ENCODE measurements around the gene RPGRIP1L.

Gene RPGRIP1L

GRCh38 chr16:53703590-53704444 is at the start of gene RPGRIP1L, which contains the start of gene FTO:
Gene RPGRIP1L, minus strand, starts transcription at chr16:53703859. Its CDS starts 3,136 bp downstream, at chr16:53700723.
Gene FTO, plus strand, starts transcription at chr16:53704156.
- no peak for TF ChIP-seq GATA3 (IDR thresholded peaks at IDR 0.05; ENCODE audit: low read depth, low read length)
- TF ChIP-seq GATA2 (IDR thresholded peaks at IDR 0.05; ENCODE audit: low read depth, low read length) = no peak

- TF ChIP-seq GATA3 (IDR thresholded peaks at IDR 0.05; ENCODE audit: low read depth, low read length) = no peak
- no peak for TF ChIP-seq GATA2 (IDR thresholded peaks at IDR 0.05; ENCODE audit: low read depth, low read length)
Observed at GRCh38 chr16:53753431-53753830, 49.8 kb upstream of the RPGRIP1L start.

GRCh38 chr16:53752560-53752959 is 48.9 kb upstream of the RPGRIP1L start:
- TF ChIP-seq GATA3 (IDR thresholded peaks at IDR 0.05; ENCODE audit: low read depth, low read length) (no peak), GATA2 (IDR thresholded peaks at IDR 0.05; ENCODE audit: low read depth, low read length) (no peak)

- TF ChIP-seq GATA2 (IDR thresholded peaks at IDR 0.05; ENCODE audit: low read depth, low read length) (no peak), GATA3 (IDR thresholded peaks at IDR 0.05; ENCODE audit: low read depth, low read length) (no peak)
Observed at GRCh38 chr16:53745753-53746266, 42.2 kb upstream of the RPGRIP1L start.

- no peak for TF ChIP-seq GATA3 (IDR thresholded peaks at IDR 0.05; ENCODE audit: low read depth, low read length)
- TF ChIP-seq GATA2 (IDR thresholded peaks at IDR 0.05; ENCODE audit: low read depth, low read length) = no peak
Observed at GRCh38 chr16:53745086-53745485, 41.4 kb upstream of the RPGRIP1L start.

- TF ChIP-seq GATA2 (IDR thresholded peaks at IDR 0.05; ENCODE audit: low read depth, low read length) (no peak), GATA3 (IDR thresholded peaks at IDR 0.05; ENCODE audit: low read depth, low read length) (no peak)
Observed at GRCh38 chr16:53744449-53744848, 40.8 kb upstream of the RPGRIP1L start.

- TF ChIP-seq GATA2 (IDR thresholded peaks at IDR 0.05; ENCODE audit: low read depth, low read length) (no peak), GATA3 (IDR thresholded peaks at IDR 0.05; ENCODE audit: low read depth, low read length) (no peak)
Observed at GRCh38 chr16:53743149-53743566, 39.5 kb upstream of the RPGRIP1L start.

GRCh38 chr16:53741546-53741945 is 37.9 kb upstream of the RPGRIP1L start:
- TF ChIP-seq GATA2 (IDR thresholded peaks at IDR 0.05; ENCODE audit: low read depth, low read length) (no peak), GATA3 (IDR thresholded peaks at IDR 0.05; ENCODE audit: low read depth, low read length) (no peak)

- no peak for TF ChIP-seq GATA3 (IDR thresholded peaks at IDR 0.05; ENCODE audit: low read depth, low read length)
- no peak for TF ChIP-seq GATA2 (IDR thresholded peaks at IDR 0.05; ENCODE audit: low read depth, low read length)
Observed at GRCh38 chr16:53740933-53741531, 37.4 kb upstream of the RPGRIP1L start.

GRCh38 chr16:53740476-53740875 is 36.8 kb upstream of the RPGRIP1L start:
- TF ChIP-seq GATA3 (IDR thresholded peaks at IDR 0.05; ENCODE audit: low read depth, low read length) (no peak), GATA2 (IDR thresholded peaks at IDR 0.05; ENCODE audit: low read depth, low read length) (no peak)

GRCh38 chr16:53737552-53737951 is 33.9 kb upstream of the RPGRIP1L start:
- TF ChIP-seq GATA2 (IDR thresholded peaks at IDR 0.05; ENCODE audit: low read depth, low read length) (no peak), GATA3 (IDR thresholded peaks at IDR 0.05; ENCODE audit: low read depth, low read length) (no peak)

- TF ChIP-seq GATA3 (IDR thresholded peaks at IDR 0.05; ENCODE audit: low read depth, low read length) = no peak
- TF ChIP-seq GATA2 (IDR thresholded peaks at IDR 0.05; ENCODE audit: low read depth, low read length) = no peak
Observed at GRCh38 chr16:53736297-53736696, 32.6 kb upstream of the RPGRIP1L start.

- TF ChIP-seq GATA3 (IDR thresholded peaks at IDR 0.05; ENCODE audit: low read depth, low read length) = no peak
- no peak for TF ChIP-seq GATA2 (IDR thresholded peaks at IDR 0.05; ENCODE audit: low read depth, low read length)
Observed at GRCh38 chr16:53734908-53735307, 31.2 kb upstream of the RPGRIP1L start.

GRCh38 chr16:53732296-53732929 is 28.8 kb upstream of the RPGRIP1L start:
- no peak for TF ChIP-seq GATA3 (IDR thresholded peaks at IDR 0.05; ENCODE audit: low read depth, low read length)
- peak; percentile 62; the same call in 1 of the 2 replicates for TF ChIP-seq GATA2 (IDR thresholded peaks at IDR 0.05; ENCODE audit: low read depth, low read length)
